ENCODE results near the gene CIRBP. TPM values are rescaled to one million over a fixed set of nuclear protein-coding genes. Genes with fewer than 3 reads are reported as not detected.

CIRBP gene
- total and polyA plus RNA-seq, 9 of the 15 experiments (the other 6 are each of a cell fraction or from before 2014, with no cell fraction given) = 20.5 to 327 (median 176) TPM

DNA sequence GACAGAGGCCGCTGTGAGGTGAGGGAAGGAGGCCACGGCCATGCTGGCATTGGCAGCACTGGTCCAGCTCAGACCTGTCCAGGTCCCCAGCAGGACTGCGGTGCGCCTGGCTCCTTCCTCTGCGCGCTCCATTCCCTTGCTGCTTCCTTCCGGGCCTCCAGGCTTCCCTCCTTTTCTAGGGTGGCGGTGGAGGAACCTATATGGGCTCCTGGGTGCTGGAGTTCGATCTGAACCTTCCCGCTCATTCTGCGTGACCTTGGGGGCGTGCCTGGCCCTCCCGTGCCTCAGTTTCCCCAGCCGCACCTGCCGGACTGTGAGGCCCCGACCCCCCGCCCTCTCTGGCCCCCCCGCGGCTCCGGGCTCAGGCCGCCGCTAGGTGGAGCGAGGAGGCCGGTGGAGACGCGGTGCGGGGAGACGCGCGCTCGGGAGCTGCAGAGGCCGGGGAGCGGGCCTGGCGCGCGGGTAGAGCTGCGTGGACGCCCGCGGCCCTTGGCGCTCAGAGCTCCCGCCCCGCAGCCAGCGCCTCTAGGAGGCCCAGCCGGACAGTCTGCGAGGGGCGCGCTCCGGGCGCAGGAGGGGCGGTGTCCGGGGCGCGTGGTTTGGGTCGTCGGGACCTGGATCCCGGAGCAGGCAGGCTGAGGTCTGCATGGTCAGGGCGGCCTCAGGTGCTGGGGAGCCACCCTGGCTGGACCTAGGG lies 46.5 kb downstream of the CIRBP start (continued):
- TF ChIP-seq, protein P1, sequence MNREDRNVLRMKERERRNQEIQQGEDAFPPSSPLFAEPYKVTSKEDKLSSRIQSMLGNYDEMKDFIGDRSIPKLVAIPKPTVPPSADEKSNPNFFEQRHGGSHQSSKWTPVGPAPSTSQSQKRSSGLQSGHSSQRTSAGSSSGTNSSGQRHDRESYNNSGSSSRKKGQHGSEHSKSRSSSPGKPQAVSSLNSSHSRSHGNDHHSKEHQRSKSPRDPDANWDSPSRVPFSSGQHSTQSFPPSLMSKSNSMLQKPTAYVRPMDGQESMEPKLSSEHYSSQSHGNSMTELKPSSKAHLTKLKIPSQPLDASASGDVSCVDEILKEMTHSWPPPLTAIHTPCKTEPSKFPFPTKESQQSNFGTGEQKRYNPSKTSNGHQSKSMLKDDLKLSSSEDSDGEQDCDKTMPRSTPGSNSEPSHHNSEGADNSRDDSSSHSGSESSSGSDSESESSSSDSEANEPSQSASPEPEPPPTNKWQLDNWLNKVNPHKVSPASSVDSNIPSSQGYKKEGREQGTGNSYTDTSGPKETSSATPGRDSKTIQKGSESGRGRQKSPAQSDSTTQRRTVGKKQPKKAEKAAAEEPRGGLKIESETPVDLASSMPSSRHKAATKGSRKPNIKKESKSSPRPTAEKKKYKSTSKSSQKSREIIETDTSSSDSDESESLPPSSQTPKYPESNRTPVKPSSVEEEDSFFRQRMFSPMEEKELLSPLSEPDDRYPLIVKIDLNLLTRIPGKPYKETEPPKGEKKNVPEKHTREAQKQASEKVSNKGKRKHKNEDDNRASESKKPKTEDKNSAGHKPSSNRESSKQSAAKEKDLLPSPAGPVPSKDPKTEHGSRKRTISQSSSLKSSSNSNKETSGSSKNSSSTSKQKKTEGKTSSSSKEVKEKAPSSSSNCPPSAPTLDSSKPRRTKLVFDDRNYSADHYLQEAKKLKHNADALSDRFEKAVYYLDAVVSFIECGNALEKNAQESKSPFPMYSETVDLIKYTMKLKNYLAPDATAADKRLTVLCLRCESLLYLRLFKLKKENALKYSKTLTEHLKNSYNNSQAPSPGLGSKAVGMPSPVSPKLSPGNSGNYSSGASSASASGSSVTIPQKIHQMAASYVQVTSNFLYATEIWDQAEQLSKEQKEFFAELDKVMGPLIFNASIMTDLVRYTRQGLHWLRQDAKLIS (CRISPR knock-in tag; IDR thresholded peaks at IDR 0.05) = no peak
- TF ChIP-seq ATF7 (IDR thresholded peaks at IDR 0.05) (peak; percentile 33; the same call in 1 of the 2 replicates), KDM4B (IDR thresholded peaks at IDR 0.05; ENCODE audit: borderline replicate concordance in 2 of 2, low read depth in 1 of 2) (0 out of 4 replicates have a peak, but pooled peaks of 1 of the 2 experiments have one; percentile 64), OTX1 (CRISPR knock-in tag; IDR thresholded peaks at IDR 0.05) (no peak), CAMTA2 (CRISPR knock-in tag; conservative IDR thresholded peaks at IDR 0.05) (0 out of 2 replicates have a peak, but pooled peaks have one; percentile 51), KDM2B (CRISPR knock-in tag; IDR thresholded peaks at IDR 0.05) (peak; percentile 87; the same call in 1 of the 2 replicates), HMGN3 (IDR thresholded peaks at IDR 0.05; ENCODE audit: borderline replicate concordance, extremely low read depth, insufficient read length, low read depth, low read length) (peak; percentile 56), MED1 (CRISPR knock-in tag; IDR thresholded peaks at IDR 0.05; ENCODE audit: borderline replicate concordance) (no peak), ZEB2 (IDR thresholded peaks at IDR 0.05) (no peak), SRSF7 (optimal IDR thresholded peaks at IDR 0.05; ENCODE audit: low read depth, low read length) (no peak), ADNP (tag; IDR thresholded peaks at IDR 0.05) (0 out of 2 replicates have a peak, but pooled peaks have one; percentile 11), BCOR (IDR thresholded peaks at IDR 0.05) (peak; percentile 93), STAT5B (CRISPR knock-in tag; IDR thresholded peaks at IDR 0.05) (no peak), TRIM24 (IDR thresholded peaks at IDR 0.05) (no peak), CTBP1 (IDR thresholded peaks at IDR 0.05; ENCODE audit: borderline replicate concordance) (peak; percentile 90), SRSF1 (IDR thresholded peaks at IDR 0.05; ENCODE audit: low read depth, low read length) (0 out of 2 replicates have a peak, but pooled peaks have one; percentile 28), ZFX (CRISPR knock-in tag; IDR thresholded peaks at IDR 0.05) (peak; percentile 72), XRCC5 (IDR thresholded peaks at IDR 0.05; ENCODE audit: low read depth, low read length) (0 out of 2 replicates have a peak, but pooled peaks have one; percentile 59), MAFG (tag; conservative IDR thresholded peaks at IDR 0.05) (no peak)
- TF ChIP-seq, protein P2, sequence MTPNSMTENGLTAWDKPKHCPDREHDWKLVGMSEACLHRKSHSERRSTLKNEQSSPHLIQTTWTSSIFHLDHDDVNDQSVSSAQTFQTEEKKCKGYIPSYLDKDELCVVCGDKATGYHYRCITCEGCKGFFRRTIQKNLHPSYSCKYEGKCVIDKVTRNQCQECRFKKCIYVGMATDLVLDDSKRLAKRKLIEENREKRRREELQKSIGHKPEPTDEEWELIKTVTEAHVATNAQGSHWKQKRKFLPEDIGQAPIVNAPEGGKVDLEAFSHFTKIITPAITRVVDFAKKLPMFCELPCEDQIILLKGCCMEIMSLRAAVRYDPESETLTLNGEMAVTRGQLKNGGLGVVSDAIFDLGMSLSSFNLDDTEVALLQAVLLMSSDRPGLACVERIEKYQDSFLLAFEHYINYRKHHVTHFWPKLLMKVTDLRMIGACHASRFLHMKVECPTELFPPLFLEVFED (CRISPR knock-in tag; conservative IDR thresholded peaks at IDR 0.05) = no peak
- TF ChIP-seq, protein P3, sequence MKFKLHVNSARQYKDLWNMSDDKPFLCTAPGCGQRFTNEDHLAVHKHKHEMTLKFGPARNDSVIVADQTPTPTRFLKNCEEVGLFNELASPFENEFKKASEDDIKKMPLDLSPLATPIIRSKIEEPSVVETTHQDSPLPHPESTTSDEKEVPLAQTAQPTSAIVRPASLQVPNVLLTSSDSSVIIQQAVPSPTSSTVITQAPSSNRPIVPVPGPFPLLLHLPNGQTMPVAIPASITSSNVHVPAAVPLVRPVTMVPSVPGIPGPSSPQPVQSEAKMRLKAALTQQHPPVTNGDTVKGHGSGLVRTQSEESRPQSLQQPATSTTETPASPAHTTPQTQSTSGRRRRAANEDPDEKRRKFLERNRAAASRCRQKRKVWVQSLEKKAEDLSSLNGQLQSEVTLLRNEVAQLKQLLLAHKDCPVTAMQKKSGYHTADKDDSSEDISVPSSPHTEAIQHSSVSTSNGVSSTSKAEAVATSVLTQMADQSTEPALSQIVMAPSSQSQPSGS (CRISPR knock-in tag; IDR thresholded peaks at IDR 0.05) = no peak

Data from K562 (cell line).